GM21786 (cell line): ENCODE data around the gene APLP1.
"Not testable (repeated sequence)": the region's sequence is repeated elsewhere in the genome, so short reads cannot be mapped to it uniquely, and the experiment has no call there.

ENCODE experiments used
- ATAC-seq: cut with Tn5 transposase; IDR thresholded peaks from one replicate; pipeline ENCODE4 v1.9.1; 2021; ENCODE audit not compliant: unreplicated experiment

The APLP1 gene

GRCh38 chr19:35882114-35882832 is 13.9 kb downstream of the APLP1 start:
- no peak for ATAC-seq

GRCh38 chr19:35883882-35884281 is 15.5 kb downstream of the APLP1 start:
- ATAC-seq, result no peak

- ATAC-seq, result no peak
Observed at GRCh38 chr19:35885225-35885738, 16.9 kb downstream of the APLP1 start.

GRCh38 chr19:35885904-35886303 is 17.5 kb downstream of the APLP1 start:
- no peak for ATAC-seq

- ATAC-seq, result no peak
Observed at GRCh38 chr19:35887197-35887596, 18.8 kb downstream of the APLP1 start.

GRCh38 chr19:35888398-35888797 is 20.0 kb downstream of the APLP1 start:
- ATAC-seq, result no peak

GRCh38 chr19:35889370-35890112 is 21.2 kb downstream of the APLP1 start:
- no peak for ATAC-seq

- no peak for ATAC-seq
Observed at GRCh38 chr19:35890113-35890650, 21.8 kb downstream of the APLP1 start.

- not testable (repeated sequence) for ATAC-seq
Observed at GRCh38 chr19:35891819-35892218, 23.4 kb downstream of the APLP1 start.

- ATAC-seq, result no peak
Observed at GRCh38 chr19:35894342-35894741, 26.0 kb downstream of the APLP1 start.

- ATAC-seq, result no peak
Observed at GRCh38 chr19:35895911-35896642, 27.7 kb downstream of the APLP1 start.

- no peak for ATAC-seq
Observed at GRCh38 chr19:35896643-35897040, 28.3 kb downstream of the APLP1 start.

- no peak for ATAC-seq
Observed at GRCh38 chr19:35897706-35898451, 29.5 kb downstream of the APLP1 start.

- ATAC-seq, result no peak
Observed at GRCh38 chr19:35898499-35898809, 30.1 kb downstream of the APLP1 start.

- ATAC-seq, result no peak
Observed at GRCh38 chr19:35899547-35900214, 31.3 kb downstream of the APLP1 start.

- no peak for ATAC-seq
Observed at GRCh38 chr19:35901055-35901644, 32.8 kb downstream of the APLP1 start.

- ATAC-seq, result no peak
Observed at GRCh38 chr19:35901854-35902661, 33.7 kb downstream of the APLP1 start, which contains the start of gene HCST. Gene HCST, plus strand, starts transcription at chr19:35902529. Its CDS starts 65 bp downstream, at chr19:35902594.

- ATAC-seq, result no peak
Observed at GRCh38 chr19:35902870-35903475, 34.6 kb downstream of the APLP1 start.
